Measurements from ENCODE around the gene TRIP11. TPM values are rescaled to one million over a fixed set of nuclear protein-coding genes. Genes with fewer than 3 reads are reported as not detected.
A peak's percentile ranks its signal among the peaks of the same experiment; 100 is the strongest.

Gene TRIP11
- total RNA-seq, 2 donors from 2014 or later, result 56.3 to 69.5 TPM

DNA sequence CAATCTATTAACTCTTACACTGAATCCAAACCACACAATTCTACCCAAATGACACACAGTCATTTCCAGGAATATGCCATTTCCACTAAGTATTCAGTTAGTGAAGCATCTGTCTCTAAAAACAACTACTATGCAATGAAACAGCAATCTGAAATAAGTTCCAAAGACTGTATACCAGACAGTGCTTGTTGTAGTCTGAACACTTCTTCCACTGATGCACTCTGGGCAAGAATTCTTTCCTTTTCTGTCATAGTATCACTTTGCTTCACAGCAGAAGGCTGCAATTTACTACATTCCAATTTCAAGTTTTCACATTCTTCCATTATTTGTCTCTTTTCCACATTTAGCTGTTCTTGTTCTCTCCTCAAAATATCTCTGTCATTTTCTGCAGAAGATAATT lies 25.8 kb downstream of the TRIP11 start:
- DNase-seq, result no peak
- no peak for ATAC-seq
- intact Hi-C loops (cut with DNase I, micrococcal nuclease), result no loop called here

GRCh38 chr14:92012121-92012748 lies 27.6 kb downstream of the TRIP11 start:
- peak; percentile 56 for ATAC-seq
- no peak for DNase-seq
- intact Hi-C loops (cut with DNase I, micrococcal nuclease), result no loop called here

DNA sequence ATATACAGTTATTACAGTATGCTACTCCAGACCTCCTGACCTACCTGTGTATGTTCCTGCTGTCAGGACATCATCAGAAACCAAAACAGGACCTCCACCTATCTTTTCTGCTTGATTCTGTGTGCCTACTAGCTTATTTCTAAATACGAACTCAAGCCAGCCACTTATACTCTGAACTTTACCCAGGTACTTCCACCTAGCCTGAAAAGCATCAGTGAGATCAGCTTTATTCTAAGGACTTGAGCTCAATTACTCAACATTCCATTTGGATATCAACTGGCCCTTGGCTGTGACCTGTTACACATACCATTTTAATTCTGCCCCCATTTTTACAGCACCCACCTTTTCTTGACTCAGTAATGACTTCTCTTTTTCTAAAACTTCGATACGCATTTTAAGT lies 29.2 kb downstream of the TRIP11 start:
- ATAC-seq (peak; percentile 23), DNase-seq (no peak)
- intact Hi-C loops (cut with DNase I, micrococcal nuclease), result no loop called here

GRCh38 chr14:92009604-92010003 lies 30.3 kb downstream of the TRIP11 start:
- no peak for ATAC-seq
- intact Hi-C loops (cut with DNase I, micrococcal nuclease), result no loop called here
- DNase-seq, result no peak

DNA sequence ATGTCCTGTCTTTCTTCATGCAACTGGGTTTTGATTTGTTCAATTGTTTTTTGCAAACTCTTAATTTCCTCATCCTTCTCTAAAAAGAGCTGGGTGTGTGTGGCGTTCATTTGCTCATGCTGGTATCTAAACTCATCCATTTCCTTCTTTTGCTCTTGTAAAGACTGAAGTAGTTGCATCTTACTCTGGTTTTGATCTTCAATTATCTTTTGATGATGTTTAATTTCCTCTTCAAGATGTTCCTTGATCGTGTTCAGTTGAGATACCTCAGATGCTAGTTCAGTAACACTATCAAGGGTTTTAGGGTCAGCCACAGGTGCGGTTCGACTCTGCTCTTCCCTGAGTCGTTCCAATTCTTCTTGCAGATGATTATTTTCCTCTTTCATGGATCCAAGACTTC lies 34.8 kb downstream of the TRIP11 start:
- intact Hi-C loops (cut with DNase I, micrococcal nuclease), result no loop called here
- ATAC-seq (no peak), DNase-seq (no peak)

- intact Hi-C loops (cut with DNase I, micrococcal nuclease), result no loop called here
- ATAC-seq (no peak), DNase-seq (no peak)
Measured at GRCh38 chr14:92004062-92004461, 35.8 kb downstream of the TRIP11 start.

DNA sequence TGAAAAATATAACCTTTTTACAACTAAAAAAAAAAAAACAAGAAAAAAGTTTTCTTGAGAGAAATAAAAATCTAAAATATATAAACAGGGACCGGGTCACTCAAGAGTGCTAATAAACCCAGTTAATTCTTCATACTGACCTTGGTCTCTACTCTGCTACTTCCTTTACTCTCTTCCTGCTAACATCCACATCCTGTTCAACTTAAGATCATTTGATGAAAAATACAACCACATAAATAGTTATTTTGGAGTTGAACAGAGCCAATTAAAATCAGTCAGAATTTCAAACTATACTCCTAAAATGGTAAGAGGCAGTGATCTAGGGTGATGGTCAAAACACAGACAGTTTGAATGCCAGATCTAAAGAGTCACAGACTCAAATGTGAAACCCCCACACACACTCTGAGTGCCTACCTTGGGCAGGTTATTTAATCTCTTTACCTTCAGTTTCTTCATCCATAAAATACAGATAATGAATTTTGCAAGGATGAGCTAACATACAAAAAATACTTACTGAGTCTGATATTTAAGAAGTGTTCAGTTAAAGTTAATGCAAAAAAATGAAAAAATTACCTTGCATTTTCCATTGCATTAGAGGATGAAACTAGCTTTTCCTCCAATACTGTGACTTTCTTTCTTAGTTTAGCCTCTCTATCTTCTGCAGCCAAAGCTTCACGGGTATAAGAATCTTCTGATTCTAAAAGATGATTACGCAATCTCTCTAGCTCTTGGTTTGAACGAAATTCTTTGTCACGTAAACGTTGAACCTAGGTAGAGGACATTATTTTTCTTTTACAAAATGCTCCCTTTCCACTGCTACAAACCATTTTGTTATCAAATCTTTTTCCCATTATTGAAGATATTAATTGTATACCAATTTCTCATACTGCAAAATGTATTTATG lies 40.9 kb downstream of the TRIP11 start:
- DNase-seq, result no peak
- intact Hi-C loops (cut with DNase I, micrococcal nuclease), result no loop called here

GRCh38 chr14:91997492-91997891 lies 42.4 kb downstream of the TRIP11 start:
- intact Hi-C loops (cut with DNase I, micrococcal nuclease), result no loop called here
- no peak for DNase-seq
- no peak for ATAC-seq

More for the DNA sequence above, 40.9 kb downstream of the TRIP11 start:
- ATAC-seq, result no peak

DNA sequence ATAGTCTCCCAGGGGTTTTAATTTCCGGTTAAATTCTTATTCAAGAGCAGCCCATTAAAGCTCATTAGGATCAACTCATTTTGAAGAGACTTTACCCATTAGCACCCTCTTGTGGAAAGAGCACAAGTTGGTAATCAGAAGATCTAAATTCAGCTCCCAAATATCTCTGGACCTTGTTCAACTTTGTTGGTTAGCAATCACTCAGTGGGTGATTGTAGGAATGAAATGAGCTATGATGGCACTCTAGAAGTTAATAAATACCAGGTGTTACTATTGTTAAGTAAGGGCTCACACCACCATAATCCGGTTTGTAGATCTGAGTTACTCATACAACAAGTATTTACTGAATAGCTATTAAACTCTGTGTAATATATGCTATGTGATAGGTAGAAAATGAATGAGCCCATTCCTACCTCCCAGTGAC lies 42.9 kb downstream of the TRIP11 start:
- intact Hi-C loops (cut with DNase I, micrococcal nuclease), result no loop called here
- ATAC-seq (peak; percentile 89), DNase-seq (no peak)

DNA sequence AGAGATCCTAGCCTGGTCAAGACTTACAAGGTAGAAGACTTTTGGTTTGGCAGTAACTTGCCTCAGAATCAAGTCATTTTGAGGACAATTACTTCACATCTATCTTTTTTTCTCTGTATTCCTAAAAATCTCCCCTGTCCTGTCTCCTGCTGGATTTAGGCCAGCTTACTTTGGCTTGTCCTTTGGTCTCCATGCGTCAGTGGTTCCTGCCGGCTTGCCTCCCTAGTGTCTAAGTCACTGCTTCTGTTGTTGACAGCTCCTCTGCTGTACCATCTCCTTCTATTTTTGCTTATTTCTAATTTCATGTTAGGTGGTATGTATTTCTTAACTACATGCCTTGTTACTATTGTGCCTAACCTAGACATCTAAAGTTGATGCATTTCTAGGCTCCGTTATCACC lies 52.7 kb downstream of the TRIP11 start:
- DNase-seq (no peak), ATAC-seq (no peak)
- intact Hi-C loops (cut with DNase I, micrococcal nuclease), result no loop called here

DNA sequence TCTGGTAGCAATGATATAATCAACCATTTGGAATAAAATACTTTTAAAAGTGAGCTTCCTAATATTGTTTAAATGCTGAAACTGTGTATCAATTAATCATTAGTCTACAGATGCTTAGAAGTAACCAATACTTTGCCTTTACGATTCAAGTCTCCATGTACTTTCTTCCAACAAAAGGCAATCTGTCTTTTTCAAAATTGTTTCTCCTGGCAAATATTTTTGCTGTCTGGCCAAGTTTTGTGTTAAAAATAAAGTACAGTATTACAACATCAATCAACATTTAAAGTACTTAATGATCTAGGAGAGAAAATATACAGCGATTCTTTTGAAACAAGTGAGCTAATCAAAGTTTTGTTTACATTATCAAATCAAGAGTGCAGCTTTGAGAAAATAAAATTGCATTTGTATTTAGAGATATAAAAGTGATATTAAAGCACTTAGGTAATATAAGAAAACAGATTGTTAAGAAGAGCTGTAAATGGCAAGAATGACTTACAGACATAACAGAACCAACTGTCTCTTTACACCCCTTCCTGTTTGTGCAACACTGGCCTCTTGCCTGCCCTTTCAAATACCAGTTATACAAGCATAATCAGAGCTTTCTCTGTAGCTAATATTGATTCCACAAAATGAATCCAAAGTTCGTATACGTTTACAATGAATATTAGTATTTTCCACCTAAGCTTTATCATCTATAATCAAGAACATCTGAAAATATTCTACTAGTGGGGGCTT lies 54.2 kb downstream of the TRIP11 start:
- DNase-seq (no peak), ATAC-seq (no peak)
- intact Hi-C loops (cut with DNase I, micrococcal nuclease), result no loop called here

GRCh38 chr14:91985008-91985407 lies 54.9 kb downstream of the TRIP11 start:
- ATAC-seq (no peak), DNase-seq (no peak)
- intact Hi-C loops (cut with DNase I, micrococcal nuclease), result no loop called here

- intact Hi-C loops (cut with DNase I, micrococcal nuclease), result no loop called here
- no peak for ATAC-seq
- no peak for DNase-seq
Measured at GRCh38 chr14:91983588-91983987, 56.3 kb downstream of the TRIP11 start.

DNA sequence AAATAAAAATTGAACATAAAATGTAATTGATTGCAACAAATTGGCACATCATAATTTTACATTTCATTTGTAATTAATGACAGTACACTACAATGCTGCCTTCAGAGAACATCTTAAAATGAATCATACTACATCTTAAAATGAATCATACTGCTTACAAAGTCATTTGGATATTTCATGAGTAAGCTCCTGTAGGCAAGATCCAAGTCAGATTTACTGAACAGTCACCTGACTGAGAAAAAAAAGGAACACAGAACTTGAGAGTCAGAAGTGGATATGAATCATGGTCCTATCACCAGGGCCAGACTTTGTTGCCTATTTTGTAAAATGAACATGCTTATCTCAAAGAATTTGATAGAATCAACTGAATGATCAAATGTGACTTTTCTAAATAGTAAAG lies 59.7 kb downstream of the TRIP11 start:
- DNase-seq (no peak), ATAC-seq (no peak)
- intact Hi-C loops (cut with DNase I, micrococcal nuclease), result no loop called here

DNA sequence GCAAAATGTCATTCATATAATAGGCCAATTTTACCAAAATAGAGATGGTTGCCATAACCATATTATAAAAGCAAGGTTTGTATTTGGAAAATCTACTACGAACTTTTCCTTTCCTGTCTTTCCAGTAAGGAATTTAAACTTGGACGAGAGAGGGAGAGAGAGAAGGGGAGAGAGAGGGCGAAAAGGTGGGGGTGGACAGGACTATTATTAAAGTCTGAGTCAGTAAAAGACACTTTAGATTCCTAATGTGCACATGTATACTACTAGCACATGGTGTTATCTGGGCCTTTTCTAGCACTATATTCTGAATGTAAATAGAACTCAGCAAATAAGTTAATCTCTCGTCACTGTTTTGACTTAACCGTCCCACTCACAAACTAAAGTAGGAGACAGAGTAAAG lies 62.0 kb downstream of the TRIP11 start:
- ATAC-seq, result no peak

DNA sequence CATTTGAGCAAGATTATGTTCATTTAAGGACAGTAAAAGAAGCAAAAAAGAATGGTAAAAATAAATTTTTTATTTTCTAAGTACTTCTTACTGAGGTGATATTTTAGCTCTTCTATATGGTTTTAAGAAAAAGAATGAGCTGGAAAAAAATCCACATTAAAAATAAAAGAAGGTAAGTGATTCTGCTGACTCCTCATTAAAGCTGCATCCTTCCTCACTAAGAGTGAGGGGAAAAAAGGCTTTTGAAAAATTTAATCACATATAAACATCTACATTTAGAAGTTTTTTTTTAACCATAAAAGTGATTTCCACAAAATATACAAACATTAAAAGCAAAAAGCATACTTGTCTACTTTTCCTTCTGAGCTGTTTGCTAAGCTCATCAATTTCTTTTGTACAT lies 64.1 kb downstream of the TRIP11 start:
- DNase-seq (no peak), ATAC-seq (no peak)
- intact Hi-C loops (cut with DNase I, micrococcal nuclease), result no loop called here

More for the DNA sequence above, 62.0 kb downstream of the TRIP11 start:
- DNase-seq, result no peak
- intact Hi-C loops (cut with DNase I, micrococcal nuclease), result no loop called here

- no peak for DNase-seq
- ATAC-seq, result no peak
- intact Hi-C loops (cut with DNase I, micrococcal nuclease), result no loop called here
Measured at GRCh38 chr14:91971188-91971778, 68.6 kb downstream of the TRIP11 start.

GRCh38 chr14:91968280-91968679 lies 71.6 kb downstream of the TRIP11 start:
- no peak for DNase-seq
- intact Hi-C loops (cut with DNase I, micrococcal nuclease), result no loop called here
- ATAC-seq, result no peak

- ATAC-seq (no peak), DNase-seq (no peak)
- intact Hi-C loops (cut with DNase I, micrococcal nuclease), result no loop called here
Measured at GRCh38 chr14:91964724-91965123, 75.1 kb downstream of the TRIP11 start.

Data from left colon (tissue), 2 donors.